Activated CD4-positive, alpha-beta T cell treated with anti-CD3 and anti-CD28 coated beads, Interleukin-2, Interleukin-4, amounts not matched to agents 100 ng/mL and 50 ng/mL, durations not matched to agents 16 hours and 8 hours (primary cell): ENCODE results near the gene ZNF354C.

Experiments used
- DNase-seq: peaks from one replicate; pipeline ENCODE4 v3.0.0-alpha.2; 2020; ENCODE audit warnings: low spot score

Gene ZNF354C

GRCh38 chr5:179127136-179128040 is 67.2 kb downstream of the ZNF354C start:
- DNase-seq: no peak

DNA sequence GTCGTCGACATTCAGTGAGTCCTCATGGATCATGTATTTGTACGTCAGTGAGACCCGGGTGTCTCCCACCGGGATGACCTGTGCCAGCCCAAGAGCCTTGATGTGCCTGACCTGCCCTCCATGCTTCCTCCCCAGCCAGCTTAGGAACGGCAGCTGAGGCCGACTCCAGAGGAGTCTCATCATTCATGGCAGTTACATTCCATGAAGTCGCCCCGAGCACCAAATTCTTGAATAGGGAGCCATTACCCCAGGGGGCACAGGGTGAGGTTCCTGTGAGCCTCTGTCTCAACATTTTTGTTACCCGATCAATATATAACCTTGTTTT is 67.8 kb downstream of the ZNF354C start:
- DNase-seq: no peak

- DNase-seq: no peak
These were observed 68.8 kb downstream of the ZNF354C start for GRCh38 chr5:179128976-179129375.

DNA sequence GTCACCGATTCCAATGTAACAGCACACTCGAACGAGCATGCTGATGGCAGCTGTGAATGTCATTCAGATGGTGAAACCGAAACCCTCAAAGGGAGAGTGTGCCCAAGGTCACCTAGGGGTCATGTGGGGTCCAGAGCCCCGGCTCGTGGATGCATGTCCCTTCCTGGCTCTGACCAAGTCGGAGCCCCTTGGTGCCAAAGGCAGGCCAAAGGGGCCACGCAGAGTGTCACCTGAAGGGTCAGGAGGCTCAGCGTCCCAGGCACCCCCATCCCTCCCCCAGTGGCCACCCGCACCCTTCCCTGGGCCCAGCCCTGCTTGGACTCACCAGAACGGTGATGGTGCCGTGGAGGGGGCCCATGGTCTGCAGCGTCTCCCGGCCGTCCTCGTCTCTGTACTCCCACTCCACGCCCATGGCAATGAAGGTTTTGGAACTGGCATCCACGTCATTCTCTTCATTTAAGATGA is 69.5 kb downstream of the ZNF354C start:
- DNase-seq: no peak

- DNase-seq: no peak
These were observed 70.0 kb downstream of the ZNF354C start for GRCh38 chr5:179130101-179130681.

GRCh38 chr5:179131321-179131835 is 71.2 kb downstream of the ZNF354C start:
- no peak for DNase-seq

DNA sequence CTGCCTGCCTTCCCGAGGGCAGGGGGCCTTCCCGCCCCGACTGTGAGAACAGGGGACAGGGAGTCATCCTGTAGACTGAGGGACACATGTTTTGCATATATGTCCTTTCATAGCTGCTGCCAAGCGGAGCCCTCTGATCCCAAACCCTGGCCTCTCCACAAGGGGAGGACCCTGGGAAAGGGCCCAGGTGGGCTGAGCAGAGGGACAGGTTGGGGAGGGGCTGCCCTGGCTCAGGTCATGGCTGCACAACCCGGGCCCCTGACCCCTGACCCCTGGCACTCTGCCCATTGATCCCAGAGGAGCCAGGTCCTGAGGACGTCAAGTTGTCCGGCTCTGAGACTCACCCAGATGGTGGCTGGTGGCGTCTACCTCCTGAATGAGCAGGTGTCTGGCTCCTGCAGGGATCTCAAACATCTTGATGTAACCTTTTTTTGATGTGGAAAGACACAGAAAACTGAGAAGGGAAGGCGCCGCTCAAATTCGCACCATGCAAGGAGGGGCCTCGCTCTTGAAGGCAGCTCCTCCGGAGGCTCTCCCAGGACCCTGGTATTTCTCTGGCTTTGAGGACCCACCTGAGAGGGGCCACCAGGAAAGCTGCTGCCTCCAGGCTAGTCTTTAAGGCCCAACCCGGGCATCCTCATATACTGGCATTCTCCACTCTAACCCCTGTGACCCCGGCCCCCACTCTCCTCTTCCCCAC is 71.9 kb downstream of the ZNF354C start:
- DNase-seq: no peak

DNA sequence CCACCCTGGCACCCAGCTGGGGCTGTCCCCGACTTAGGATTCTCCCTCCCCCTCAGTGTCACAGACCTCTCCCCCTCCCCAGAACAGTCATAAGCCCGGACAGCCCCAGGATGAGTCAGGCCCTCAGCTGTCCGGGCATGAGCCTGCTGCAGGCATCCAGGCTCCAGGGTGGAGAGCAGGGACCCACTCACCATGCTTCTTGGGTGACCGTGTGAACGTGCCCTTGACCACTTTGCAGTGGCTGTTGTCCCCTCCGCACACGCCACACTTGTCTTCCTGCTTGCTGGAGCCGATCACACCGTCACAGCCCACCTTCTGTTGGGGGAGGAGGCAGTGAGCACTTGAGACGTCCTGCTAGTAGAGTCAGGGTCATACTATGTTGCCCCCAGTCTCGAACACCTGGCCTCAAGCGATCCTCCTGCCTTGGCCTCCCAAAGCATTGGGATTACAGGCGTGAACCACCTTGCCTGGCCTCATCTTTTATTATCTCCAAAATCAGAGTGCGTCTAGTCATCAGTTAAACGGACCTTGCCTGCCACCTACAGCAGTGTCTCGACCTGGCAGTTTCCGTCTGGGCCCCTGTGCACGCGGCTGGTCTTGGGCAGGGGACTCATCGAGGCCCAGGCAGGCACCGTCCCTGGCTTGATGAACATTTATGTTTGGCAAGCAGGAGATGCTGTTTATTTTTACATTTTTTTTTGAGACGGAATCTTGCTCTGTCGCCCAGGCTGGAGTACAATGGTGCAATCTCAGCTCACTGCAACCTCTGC is 72.6 kb downstream of the ZNF354C start:
- DNase-seq: no peak
